ENCODE results near the gene RASGRF1. TPM values are rescaled to one million over a fixed set of nuclear protein-coding genes. Genes with fewer than 3 reads are reported as not detected.

The RASGRF1 gene
- polyA plus RNA-seq, 1 donor (not counting 4 experiments of a cell fraction or from before 2014, with no cell fraction given) = 0.08 TPM

DNA sequence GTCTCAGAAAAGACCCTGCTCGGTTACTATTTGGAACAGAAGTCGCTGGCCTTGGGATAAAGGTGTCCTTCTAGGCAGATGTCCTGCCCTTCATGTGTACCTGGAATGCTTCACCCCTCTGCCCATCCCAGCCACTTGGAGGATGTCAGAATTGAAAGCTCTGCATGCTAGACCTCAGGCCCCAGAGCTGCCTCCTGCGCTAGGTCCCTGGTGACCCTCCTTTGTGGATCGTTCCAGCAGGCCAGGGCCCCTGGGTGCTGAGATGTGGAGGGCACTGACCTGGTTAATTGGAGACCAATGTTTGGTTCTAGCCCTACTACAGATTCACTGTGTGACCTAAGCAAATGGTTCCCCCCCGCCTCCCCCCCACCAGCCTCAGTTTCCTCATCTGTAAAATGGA lies 143.1 kb downstream of the RASGRF1 start:
- no peak for TF ChIP-seq CTCF (optimal IDR thresholded peaks at IDR 0.05 in 1 of 3, IDR thresholded peaks at IDR 0.05 in 1 of 3, conservative IDR thresholded peaks at IDR 0.05 in 1 of 3; ENCODE audit: extremely low read depth in 1 of 3, insufficient read depth in 2 of 3, low read length in 3 of 3)
- TF ChIP-seq EZH2 (IDR thresholded peaks at IDR 0.05; ENCODE audit: low read length) = no peak
- peaks cover 21% of the 10 kb centered on the region for H3K4me1 ChIP-seq (ENCODE audit: control insufficient read depth, extremely low read depth, insufficient read depth, low read length)
- H3K36me3 ChIP-seq (ENCODE audit: control insufficient read depth in 2 of 2, extremely low read depth in 1 of 2, insufficient read depth in 2 of 2, low read length in 2 of 2) = no peaks in the 10 kb centered on the region
- H3K9ac ChIP-seq (ENCODE audit: control insufficient read depth, extremely low read depth, insufficient read depth, low read length) = no peak overlapping the region
- H4K20me1 ChIP-seq (ENCODE audit: control insufficient read depth, extremely low read depth, insufficient read depth, low read length) = no peaks in the 10 kb centered on the region
- no peaks in the 10 kb centered on the region for H3K79me2 ChIP-seq (ENCODE audit: control insufficient read depth, insufficient read depth, low read length)
- peaks cover 25% of the 10 kb centered on the region for H3K27me3 ChIP-seq (ENCODE audit: control insufficient read depth, extremely low read depth, insufficient read depth, low read length)
- H3K4me3 ChIP-seq (ENCODE audit: control insufficient read depth in 2 of 3, extremely low read depth in 1 of 3, insufficient read depth in 2 of 3, low read depth in 1 of 3, low read length in 3 of 3) = no peak overlapping the region
- no peak overlapping the region for H2AFZ ChIP-seq (ENCODE audit: control insufficient read depth, low read length)
- no peaks in the 10 kb centered on the region for H3K9me3 ChIP-seq (ENCODE audit: control insufficient read depth, low read depth, low read length)
- H3K9me1 ChIP-seq (ENCODE audit: control insufficient read depth, extremely low read depth, insufficient read depth, low read length) = peaks cover 2% of the 10 kb centered on the region
- FAIRE-seq (no peak), DNase-seq (ENCODE audit: low read depth, low spot score) (no peak)
- dilution Hi-C loops (cut with MboI; ENCODE audit: extremely low pct_ligation_motif_present, low sequenced_read_pairs) = no loop called here
- H3K4me2 ChIP-seq (ENCODE audit: control insufficient read depth, extremely low read depth, insufficient read depth, low read depth, low read length) = no peak overlapping the region
- H3K27ac ChIP-seq (ENCODE audit: control insufficient read depth, insufficient read depth, low read length) = no peak overlapping the region

DNA sequence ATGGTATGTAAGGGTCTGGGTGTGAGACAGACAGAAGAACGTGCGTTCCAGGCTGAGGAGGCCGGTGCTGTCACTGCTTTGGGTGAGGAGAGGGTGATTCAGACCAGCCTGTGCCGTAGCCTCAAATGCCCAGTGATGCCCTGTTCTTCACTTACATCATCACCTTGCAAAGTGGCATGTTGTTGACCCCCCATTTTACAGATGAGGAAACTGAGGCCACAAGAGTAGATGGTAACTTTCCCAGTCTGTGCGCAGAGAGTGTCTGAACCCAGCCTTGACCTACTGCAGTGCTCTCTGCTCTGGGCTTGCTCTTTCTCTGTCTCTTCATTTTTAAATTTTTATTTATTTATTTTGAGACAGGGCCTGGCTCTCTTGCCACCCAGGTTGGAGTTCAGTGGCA lies 144.1 kb downstream of the RASGRF1 start:
- Histone ChIP-seq H3K27me3 (ENCODE audit: control insufficient read depth, extremely low read depth, insufficient read depth, low read length) (peaks cover 25% of the 10 kb centered on the region), H3K4me1 (ENCODE audit: control insufficient read depth, extremely low read depth, insufficient read depth, low read length) (peaks cover 11% of the 10 kb centered on the region), H3K79me2 (ENCODE audit: control insufficient read depth, insufficient read depth, low read length) (no peaks in the 10 kb centered on the region), H3K9me1 (ENCODE audit: control insufficient read depth, extremely low read depth, insufficient read depth, low read length) (no peaks in the 10 kb centered on the region), H3K36me3 (ENCODE audit: control insufficient read depth in 2 of 2, extremely low read depth in 1 of 2, insufficient read depth in 2 of 2, low read length in 2 of 2) (no peaks in the 10 kb centered on the region), H2AFZ (ENCODE audit: control insufficient read depth, low read length) (no peak overlapping the region), H3K27ac (ENCODE audit: control insufficient read depth, insufficient read depth, low read length) (no peak overlapping the region), H3K4me2 (ENCODE audit: control insufficient read depth, extremely low read depth, insufficient read depth, low read depth, low read length) (no peak overlapping the region), H3K9me3 (ENCODE audit: control insufficient read depth, low read depth, low read length) (no peaks in the 10 kb centered on the region), H4K20me1 (ENCODE audit: control insufficient read depth, extremely low read depth, insufficient read depth, low read length) (no peaks in the 10 kb centered on the region), H3K4me3 (ENCODE audit: control insufficient read depth in 2 of 3, extremely low read depth in 1 of 3, insufficient read depth in 2 of 3, low read depth in 1 of 3, low read length in 3 of 3) (no peak overlapping the region), H3K9ac (ENCODE audit: control insufficient read depth, extremely low read depth, insufficient read depth, low read length) (no peak overlapping the region)
- DNase-seq (ENCODE audit: low read depth, low spot score) (no peak), FAIRE-seq (no peak)
- dilution Hi-C loops (cut with MboI; ENCODE audit: extremely low pct_ligation_motif_present, low sequenced_read_pairs) = no loop called here
- TF ChIP-seq CTCF (optimal IDR thresholded peaks at IDR 0.05 in 1 of 3, IDR thresholded peaks at IDR 0.05 in 1 of 3, conservative IDR thresholded peaks at IDR 0.05 in 1 of 3; ENCODE audit: extremely low read depth in 1 of 3, insufficient read depth in 2 of 3, low read length in 3 of 3) = no peak
- TF ChIP-seq EZH2 (IDR thresholded peaks at IDR 0.05; ENCODE audit: low read length) = no peak
